ENCODE data around the gene CC2D2A. TPM values are rescaled to one million over a fixed set of nuclear protein-coding genes. Genes with fewer than 3 reads are reported as not detected.

Gene CC2D2A
- total and polyA plus RNA-seq, 10 of the 15 experiments (the other 5 are each of a cell fraction or from before 2014, with no cell fraction given): 0.04 to 1.1 (median 0.26) TPM

DNA sequence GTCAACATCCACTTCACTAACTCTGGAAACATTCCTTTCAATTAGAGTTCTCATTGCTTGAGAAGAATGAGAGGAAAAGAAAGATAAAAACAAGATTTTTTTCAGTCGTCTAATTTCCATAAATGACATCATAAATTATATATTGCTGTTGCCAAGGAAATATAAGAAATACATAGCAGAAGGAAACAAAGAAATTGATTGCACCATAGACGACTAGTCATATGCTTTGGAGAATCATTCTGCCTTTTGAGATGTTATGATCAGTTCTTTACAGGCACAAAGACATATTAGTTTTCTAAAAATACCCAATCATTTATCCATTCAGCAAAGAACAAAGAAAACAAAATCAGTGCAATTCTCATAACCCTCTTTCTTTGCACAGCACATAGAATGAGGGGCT, 42.5 kb upstream of the CC2D2A start (continued):
- TF ChIP-seq, protein P1, sequence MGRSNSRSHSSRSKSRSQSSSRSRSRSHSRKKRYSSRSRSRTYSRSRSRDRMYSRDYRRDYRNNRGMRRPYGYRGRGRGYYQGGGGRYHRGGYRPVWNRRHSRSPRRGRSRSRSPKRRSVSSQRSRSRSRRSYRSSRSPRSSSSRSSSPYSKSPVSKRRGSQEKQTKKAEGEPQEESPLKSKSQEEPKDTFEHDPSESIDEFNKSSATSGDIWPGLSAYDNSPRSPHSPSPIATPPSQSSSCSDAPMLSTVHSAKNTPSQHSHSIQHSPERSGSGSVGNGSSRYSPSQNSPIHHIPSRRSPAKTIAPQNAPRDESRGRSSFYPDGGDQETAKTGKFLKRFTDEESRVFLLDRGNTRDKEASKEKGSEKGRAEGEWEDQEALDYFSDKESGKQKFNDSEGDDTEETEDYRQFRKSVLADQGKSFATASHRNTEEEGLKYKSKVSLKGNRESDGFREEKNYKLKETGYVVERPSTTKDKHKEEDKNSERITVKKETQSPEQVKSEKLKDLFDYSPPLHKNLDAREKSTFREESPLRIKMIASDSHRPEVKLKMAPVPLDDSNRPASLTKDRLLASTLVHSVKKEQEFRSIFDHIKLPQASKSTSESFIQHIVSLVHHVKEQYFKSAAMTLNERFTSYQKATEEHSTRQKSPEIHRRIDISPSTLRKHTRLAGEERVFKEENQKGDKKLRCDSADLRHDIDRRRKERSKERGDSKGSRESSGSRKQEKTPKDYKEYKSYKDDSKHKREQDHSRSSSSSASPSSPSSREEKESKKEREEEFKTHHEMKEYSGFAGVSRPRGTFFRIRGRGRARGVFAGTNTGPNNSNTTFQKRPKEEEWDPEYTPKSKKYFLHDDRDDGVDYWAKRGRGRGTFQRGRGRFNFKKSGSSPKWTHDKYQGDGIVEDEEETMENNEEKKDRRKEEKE (IDR thresholded peaks at IDR 0.05): no peak
- TF ChIP-seq MEF2B (IDR thresholded peaks at IDR 0.05; ENCODE audit: partially characterized antibody, poor library complexity, severe bottlenecking) (no peak), HDAC6 (IDR thresholded peaks at IDR 0.05; ENCODE audit: unreplicated experiment) (no peak)

GRCh38 chr4:15427701-15428100, 42.0 kb upstream of the CC2D2A start, which contains the start of gene C1QTNF7:
C1QTNF7 (plus strand) TSS chr4:15428033; CDS start chr4:15435744, 7,711 bp downstream.
- in situ Hi-C loops (cut with MboI) (no loop called here), intact Hi-C loops (cut with micrococcal nuclease; ENCODE audit: unreplicated experiment) (no loop called here)
- SMC1A ChIA-PET (ENCODE audit: uncharacterized antibody, unreplicated experiment): no interaction called here
- RAD21 ChIA-PET (ENCODE audit: unreplicated experiment): no interaction called here
- Histone ChIP-seq H2AFZ (ENCODE audit: control insufficient read depth, low read depth, low read length) (no peak within 1 kb of the TSS), H3K4me1 (ENCODE audit: control insufficient read depth, insufficient read depth, low read length) (no peaks in the 10 kb centered on the region), H3K79me2 (ENCODE audit: control insufficient read depth, insufficient read depth, low read length) (no peaks in the 10 kb centered on the region), H3K4me2 (ENCODE audit: control insufficient read depth, insufficient read depth) (no peak within 1 kb of the TSS), H3K9me3 (replicated peaks; ENCODE audit: control insufficient read depth, insufficient read depth, low read length) (no peaks in the 10 kb centered on the region), H3K4me3 (no peak within 1 kb of the TSS), H3K27ac (ENCODE audit: control insufficient read depth, insufficient read depth) (no peak within 1 kb of the TSS), H4K20me1 (ENCODE audit: control insufficient read depth, insufficient read depth) (no peaks in the 10 kb centered on the region), H3K9ac (ENCODE audit: control insufficient read depth, insufficient read depth, low read length) (no peak within 1 kb of the TSS), H3K27me3 (replicated peaks in 1 of 2; ENCODE audit: control insufficient read depth in 2 of 2, insufficient read depth in 2 of 2, low read length in 1 of 2) (peaks cover 0 to 1% of the 10 kb centered on the region in 2 experiments; a peak in 1 of 4 replicates), H3K36me3 (ENCODE audit: control insufficient read depth in 2 of 2, insufficient read depth in 2 of 2, low read length in 1 of 2) (no peaks in the 10 kb centered on the region)
- FAIRE-seq (no peak), ATAC-seq (no peak), DNase-seq (ENCODE audit: low read depth, low spot score) (no peak)
- no TSS peak for BruUV-seq (replicated peaks)
- TF ChIP-seq PAX5 (IDR thresholded peaks at IDR 0.05; ENCODE audit: borderline replicate concordance, low read depth, low read length) (no peak), ZZZ3 (IDR thresholded peaks at IDR 0.05; ENCODE audit: control insufficient read depth, insufficient read length, low read depth) (no peak), SMAD5 (IDR thresholded peaks at IDR 0.05; ENCODE audit: low read depth) (no peak), SUZ12 (IDR thresholded peaks at IDR 0.05; ENCODE audit: unreplicated experiment) (no peak), IKZF2 (IDR thresholded peaks at IDR 0.05) (no peak)
- POLR2A ChIA-PET: no interaction called here
- WGBS (ENCODE audit: insufficient coverage, insufficient replicate concordance, low lambda C conversion rate, missing lambda C conversion rate): 22% methylated on average over 3 of the region's 3 CpGs
- CTCF ChIA-PET: interaction anchor here (0.7 kb wide), 1 partner anchor 29 kb away, joined by 5 read pairs; no protein-coding TSS in a partner anchor

Measured in GM12878 (cell line).